ENCODE results near the gene ABHD17A. TPM values are rescaled to one million over a fixed set of nuclear protein-coding genes. Genes with fewer than 3 reads are reported as not detected.

ABHD17A gene
- total and polyA plus RNA-seq, 2 of the 8 experiments (the other 6 are each of a cell fraction or from before 2014, with no cell fraction given): 41.2 to 87.4 TPM

DNA sequence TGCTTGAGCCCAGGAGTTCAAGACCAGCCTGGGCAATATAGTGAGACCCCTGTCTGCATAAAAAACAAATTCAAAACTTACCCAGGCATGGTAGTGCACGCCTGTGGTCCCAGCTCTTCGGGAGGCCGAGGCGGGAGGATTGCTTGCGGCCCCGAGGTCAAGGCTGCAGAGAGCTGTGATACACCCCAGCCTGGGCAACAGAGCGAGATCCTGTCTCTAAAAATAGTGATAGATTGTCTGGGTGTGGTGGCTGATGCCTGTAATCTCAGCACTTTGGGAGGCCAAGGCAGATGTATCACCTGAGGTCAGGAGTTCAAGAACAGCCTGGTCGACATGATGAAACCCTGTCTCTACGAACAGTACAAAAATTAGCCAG, 18.0 kb downstream of the ABHD17A start (continued):
- TF ChIP-seq ZNF274 (IDR thresholded peaks at IDR 0.05; ENCODE audit: borderline replicate concordance, extremely low read depth, low read length) (no peak), POLR2A (IDR thresholded peaks at IDR 0.05; ENCODE audit: control extremely low read depth in 1 of 2, low read depth in 2 of 2, low read length in 2 of 2) (no peak), BRCA1 (IDR thresholded peaks at IDR 0.05; ENCODE audit: low read depth, low read length) (no peak)
